Activated CD8-positive, alpha-beta memory T cell treated with anti-CD3 and anti-CD28 coated beads, Interleukin-2, amount 50 U/mL, for 24 hours (primary cell): ENCODE measurements around the gene SMG1.

Experiments used
- DNase-seq: peaks from one replicate; pipeline ENCODE4 v3.0.0-alpha.2; 2020; ENCODE audit errors: extremely low read depth

SMG1 gene

GRCh38 chr16:18852647-18853046 is 73.6 kb downstream of the SMG1 start:
- DNase-seq, result no peak

DNA sequence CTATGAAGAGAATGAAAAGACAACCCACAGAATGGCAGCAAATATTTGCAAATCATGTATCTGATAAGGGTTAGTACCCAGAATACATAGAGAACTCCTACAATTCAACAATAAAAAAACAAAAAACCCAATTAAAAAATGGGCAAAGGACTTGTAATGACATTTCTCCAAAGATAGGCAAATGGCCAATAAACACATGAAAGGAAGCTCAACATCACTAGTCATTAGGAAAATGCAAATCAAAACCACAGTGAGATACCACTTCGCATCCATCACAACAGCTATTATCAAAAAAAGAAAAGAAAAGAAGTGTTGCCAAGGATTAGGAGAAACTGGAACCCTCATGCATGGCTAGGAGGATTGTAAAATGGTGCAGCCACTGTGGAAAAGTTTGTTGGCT is 79.8 kb downstream of the SMG1 start:
- no peak for DNase-seq

GRCh38 chr16:18842565-18842964 is 83.6 kb downstream of the SMG1 start:
- no peak for DNase-seq

DNA sequence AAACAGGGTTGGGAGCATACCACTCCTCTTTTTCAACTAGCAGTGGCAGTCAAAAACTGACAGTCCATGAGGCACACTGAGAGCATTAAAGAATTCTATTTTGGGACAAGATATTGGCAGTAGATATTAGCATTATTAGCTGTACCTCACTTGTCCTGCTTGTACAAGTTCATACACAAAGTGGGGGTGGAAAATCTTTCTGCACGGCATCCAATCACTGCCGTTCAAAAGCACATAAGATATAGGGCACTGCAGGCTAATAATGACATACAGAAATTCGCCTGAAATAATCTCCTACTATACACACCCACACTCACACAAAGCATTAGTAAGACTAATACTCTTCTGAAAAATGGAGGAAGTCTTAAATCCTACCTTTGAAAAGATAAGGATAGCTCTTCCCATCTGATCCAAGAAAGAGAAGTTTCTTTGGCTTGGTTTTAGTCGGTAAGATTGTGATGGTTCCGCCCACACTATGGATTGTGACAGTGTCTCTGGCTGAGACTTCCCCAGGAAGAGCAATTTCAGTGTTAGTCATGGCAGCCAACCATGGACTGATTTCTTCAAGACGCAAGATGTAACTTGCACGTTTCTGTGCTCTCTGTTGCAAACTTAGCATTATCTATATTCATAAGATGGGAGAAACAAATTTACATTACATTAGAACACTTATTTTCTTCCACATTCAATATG is 84.2 kb downstream of the SMG1 start:
- no peak for DNase-seq

- DNase-seq, result no peak
Measured at GRCh38 chr16:18839555-18839954, 86.7 kb downstream of the SMG1 start.

DNA sequence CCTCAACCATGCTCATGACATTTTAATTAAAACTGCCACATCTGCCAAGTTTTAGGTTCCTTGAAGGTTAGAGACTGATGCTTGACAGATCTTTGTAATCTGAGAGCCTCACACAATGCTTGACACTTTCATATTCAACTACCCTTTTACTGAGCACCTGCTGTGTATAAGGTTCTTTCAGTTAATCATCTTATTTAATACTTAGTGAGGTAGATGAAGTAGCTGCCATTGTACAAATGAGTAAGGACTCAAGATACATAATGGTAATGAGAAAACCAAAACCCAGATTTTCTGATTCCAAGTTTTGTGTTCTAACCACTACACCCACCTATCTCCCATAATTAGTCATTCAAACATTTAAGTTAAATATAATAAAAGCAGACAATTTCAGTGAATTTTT is 89.5 kb downstream of the SMG1 start:
- DNase-seq, result no peak

- no peak for DNase-seq
Measured at GRCh38 chr16:18834864-18835263, 91.3 kb downstream of the SMG1 start.

DNA sequence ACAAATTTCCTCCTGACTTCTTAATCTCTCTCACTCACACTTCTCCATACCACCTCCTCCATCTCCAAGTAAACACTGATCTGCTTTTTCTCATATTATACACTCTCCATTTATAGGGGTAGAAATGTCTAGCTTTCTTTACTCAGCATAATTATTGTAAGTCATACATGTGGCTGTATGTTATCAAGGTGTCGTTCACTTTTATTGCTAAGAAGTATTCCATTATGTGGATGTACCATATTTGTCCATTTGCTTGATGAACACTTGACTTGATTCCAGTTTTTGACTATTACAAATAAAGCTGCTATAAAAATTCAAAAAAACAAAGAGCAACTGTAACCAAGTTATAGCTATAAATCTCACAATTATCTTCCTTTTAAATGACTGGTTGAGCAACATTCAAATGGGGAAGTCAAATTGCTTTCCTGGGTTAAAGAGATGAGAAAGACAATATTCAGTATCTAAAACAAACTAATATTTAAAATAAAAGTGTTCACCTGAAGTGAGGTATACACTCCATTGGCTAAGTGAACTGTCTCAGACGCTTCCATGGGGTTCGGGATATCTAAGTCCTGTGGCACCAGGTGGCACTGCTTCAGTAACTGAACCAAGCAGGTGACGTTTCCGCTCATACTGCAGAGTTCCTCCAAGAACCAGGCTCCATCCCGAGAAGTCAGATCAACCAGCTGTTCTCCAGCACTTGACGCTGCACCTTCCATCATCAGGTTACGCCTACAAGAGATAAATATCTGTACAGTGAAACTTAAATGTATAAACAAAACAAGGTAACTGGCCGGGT is 92.3 kb downstream of the SMG1 start:
- DNase-seq, result no peak

GRCh38 chr16:18832613-18833012 is 93.6 kb downstream of the SMG1 start:
- no peak for DNase-seq

DNA sequence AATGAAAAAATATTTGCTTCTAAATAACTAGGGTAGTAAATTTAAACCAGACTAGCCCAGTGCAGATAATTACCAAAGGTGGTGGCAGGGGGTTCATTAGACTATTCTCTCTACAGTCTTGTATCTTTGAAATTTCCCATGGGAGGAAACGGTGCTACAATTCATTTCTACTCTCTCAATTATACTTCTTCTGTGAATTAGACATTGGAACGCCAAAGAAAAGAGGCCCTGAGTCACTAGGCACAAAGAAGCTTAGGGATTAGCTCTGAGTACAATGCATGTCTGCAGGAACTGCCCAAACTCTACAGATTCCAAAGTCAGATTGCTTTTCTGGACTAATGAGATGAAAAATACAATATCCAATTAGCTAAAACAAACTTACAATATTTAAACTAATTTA is 94.2 kb downstream of the SMG1 start:
- DNase-seq, result no peak

- DNase-seq, result no peak
Measured at GRCh38 chr16:18829251-18829650, 97.0 kb downstream of the SMG1 start.

GRCh38 chr16:18827890-18828289 is 98.3 kb downstream of the SMG1 start:
- DNase-seq, result no peak

- DNase-seq, result no peak
Measured at GRCh38 chr16:18816286-18816685, 109.9 kb downstream of the SMG1 start.

DNA sequence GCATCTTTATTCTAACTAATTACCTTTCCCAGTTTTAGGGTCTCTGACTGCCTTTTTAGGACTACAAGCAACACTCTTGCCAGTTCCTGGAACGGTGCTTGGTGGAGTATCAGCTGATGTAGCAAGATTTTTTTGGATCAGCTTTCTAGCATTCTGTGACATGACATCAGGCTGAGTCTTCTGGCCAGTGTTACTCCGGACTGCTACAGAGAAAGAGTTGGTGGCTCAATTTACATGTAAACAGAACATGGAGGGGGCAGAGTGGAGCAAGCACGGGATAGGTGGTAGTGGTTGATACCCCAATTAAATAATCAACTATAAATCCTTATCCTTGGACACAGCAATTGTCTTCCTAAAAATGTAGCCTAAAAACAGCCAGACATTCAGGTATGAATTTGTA is 114.3 kb downstream of the SMG1 start:
- no peak for DNase-seq

DNA sequence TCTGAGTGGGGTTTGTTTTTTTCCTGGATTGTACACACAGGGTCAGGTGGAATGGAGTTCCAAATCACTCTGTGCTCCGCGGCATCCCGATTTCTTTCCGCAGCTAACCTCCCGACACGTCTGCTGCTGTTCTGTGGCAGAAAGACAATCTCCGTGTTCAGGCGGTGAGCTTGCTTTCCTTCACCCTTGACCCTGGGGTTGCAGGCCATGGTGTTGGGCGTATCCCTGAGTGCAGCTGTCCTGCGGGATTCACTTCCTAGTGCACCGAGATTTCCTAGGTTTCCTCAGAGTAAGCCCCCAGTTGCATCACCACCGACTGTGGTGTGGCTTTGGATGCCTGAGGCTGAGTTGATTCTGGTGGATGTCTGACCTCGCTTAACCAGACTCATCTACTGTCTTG is 117.0 kb downstream of the SMG1 start:
- DNase-seq, result no peak

DNA sequence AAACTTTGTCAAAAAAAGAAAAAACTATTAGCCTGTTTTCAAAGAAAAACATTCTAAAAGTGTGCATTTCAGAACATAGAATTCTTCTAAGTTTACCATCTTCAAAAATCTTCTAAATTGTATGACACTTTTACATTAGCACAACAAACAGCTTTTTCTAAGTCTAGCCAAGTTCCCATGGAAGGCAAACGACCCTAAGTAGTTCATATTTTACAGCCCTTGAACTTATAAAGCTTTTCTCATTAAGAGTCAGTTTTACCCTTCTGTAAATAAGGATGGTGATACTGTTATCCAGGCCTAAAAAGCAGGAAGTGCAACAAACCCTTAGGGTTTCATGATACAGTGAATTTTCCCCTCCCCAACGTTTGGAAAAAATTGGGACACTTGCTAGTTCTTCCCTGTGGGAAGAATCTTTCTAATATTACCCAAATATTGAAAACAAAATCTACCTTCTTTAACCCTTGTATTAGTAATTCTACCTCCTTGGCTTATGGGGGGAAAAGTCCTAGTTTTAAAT is 120.9 kb downstream of the SMG1 start:
- no peak for DNase-seq

- DNase-seq, result no peak
Measured at GRCh38 chr16:18804540-18804939, 121.7 kb downstream of the SMG1 start.

DNA sequence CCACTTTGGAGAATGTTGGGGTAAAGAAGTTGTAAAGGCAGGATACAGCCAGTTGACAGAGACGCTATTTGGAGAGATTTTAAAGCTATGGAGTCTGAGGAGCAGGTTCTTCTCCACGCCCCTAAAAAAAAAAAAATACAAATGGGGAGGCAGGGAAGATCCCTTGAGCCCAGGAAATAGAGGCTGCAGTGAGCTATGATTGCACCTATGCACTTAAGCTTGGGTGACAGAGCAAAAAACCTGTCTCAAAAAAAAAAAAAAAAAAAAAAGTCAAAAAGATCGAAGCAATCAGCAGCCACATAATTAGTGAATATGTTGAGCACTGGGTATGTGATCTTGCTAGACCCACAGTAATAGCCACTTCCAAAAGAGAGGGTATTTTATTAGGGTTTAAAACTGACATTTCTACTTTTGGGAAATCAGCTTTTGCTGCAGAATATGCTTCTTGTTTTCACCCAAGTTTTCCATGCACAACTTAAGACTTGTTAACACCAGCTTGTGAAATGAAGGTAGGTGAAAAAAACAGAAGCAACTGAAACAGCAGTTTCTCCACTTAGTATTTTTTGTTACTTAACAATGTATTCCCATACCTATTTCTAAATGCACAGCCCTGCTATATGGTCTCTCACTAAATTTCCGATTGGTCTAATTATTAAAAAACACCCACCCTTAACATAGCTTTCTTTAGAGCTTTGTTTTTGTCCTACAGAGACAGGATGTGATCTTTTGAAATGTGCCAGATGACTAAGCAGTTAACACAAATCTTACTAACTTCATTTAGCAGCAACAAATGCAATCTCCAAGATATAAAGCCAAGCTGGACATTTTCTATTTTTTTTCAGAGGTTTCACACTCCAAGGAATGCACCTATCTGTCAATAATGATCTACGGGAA is 122.4 kb downstream of the SMG1 start:
- DNase-seq, result no peak

GRCh38 chr16:18802767-18803343 is 123.4 kb downstream of the SMG1 start:
- DNase-seq, result no peak

DNA sequence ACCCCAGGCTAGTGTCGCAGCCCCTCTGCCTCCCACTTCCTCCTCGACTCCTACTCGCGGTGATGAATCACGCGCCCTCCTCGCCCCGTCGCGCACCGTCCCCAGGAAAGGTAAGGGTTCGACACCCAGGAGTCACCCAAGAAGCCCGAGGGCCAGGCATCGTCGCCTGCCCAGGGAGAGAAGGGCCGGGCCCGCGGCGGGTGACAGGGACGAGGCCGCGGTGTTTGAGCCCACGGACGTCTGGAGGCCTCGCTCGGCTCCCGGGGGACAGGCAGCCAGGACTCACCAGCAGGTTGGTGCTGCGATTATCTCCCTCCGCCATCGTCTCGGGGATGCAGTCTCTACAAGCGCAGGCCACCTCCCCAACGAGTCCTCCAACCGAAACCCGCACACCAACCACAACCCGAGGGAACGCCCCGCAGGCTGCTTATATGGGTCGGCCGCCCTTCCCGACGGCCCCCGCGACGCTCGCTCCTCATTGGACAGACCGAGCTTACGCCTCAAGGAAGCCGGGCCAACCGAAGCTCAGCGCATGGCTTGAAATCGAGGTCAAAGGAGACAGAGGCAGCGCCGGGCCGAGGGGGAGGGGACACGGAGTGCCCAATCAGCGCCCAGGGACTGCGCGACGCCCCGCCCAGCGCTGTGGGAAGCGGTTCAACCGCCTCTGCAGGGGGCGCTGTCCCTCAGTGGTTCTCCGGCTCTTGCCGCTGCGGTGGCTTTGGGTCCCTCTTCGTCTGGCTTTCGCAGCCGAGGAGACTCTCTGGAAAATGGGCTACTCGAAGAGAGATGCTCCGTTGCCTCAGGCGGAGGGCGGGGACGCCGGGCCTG is 124.8 kb downstream of the SMG1 start, which contains the start of gene ARL6IP1:
Gene ARL6IP1, minus strand, starts transcription at position 405 of the 828 bp plus-strand sequence. Its CDS starts 83 bp downstream, at position 322.
- DNase-seq, result peak; percentile 94

DNA sequence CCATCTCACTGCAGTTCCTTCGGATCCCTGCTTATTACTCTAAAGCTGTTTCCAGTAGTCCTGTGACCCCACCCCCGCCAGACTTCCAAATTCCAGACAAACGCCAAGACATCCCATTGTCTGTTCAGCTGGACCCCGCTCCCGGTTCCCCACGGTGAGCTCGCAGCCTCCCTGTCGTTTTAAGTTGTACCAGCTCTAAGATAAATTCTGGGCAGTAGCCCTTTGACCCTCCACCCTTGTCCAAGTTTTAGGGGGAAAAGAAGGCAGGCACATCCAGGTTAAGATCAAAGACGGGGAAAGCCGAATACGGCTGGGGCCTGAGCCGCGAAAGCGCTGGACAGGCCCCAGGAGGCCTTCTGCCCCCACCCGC is 125.4 kb downstream of the SMG1 start:
- no peak for DNase-seq
